ENCODE data around the gene PSME2.
"Not testable (repeated sequence)": the region's sequence is repeated elsewhere in the genome, so short reads cannot be mapped to it uniquely, and the experiment has no call there.

The PSME2 gene

DNA sequence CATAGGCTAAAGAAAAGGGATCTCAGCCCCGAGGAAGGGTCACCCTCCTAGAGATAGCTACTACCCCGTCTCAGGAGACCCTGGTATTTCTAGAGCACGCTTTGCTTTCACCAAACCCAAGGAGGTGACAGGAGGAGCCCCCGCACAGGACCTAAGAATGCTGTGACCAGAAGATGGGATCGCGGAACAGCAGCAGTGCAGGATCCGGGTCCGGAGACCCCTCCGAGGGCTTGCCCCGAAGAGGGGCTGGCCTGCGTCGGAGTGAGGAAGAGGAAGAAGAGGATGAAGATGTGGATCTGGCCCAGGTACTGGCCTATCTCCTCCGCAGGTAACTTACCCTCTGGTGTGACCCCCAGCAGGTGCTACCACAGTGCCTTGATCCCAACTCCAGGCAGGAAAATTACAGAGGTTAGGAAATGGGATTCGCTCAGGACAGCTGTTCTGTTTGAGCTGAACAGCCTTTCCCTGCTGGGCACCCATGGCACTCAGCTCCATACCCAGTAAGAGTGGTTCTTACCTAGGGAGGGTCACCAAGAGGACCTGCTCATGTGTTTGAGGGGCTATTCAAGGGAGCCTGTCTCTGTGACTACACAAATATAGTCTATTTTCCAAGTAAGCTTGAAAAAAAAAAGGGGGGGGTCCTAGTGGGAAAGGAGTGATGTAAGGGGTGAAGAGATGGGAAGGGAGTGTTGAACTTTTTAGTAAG, 30.8 kb downstream of the PSME2 start:
- in situ Hi-C loops (cut with MboI; ENCODE audit: low sequenced_read_pairs): no loop called here

DNA sequence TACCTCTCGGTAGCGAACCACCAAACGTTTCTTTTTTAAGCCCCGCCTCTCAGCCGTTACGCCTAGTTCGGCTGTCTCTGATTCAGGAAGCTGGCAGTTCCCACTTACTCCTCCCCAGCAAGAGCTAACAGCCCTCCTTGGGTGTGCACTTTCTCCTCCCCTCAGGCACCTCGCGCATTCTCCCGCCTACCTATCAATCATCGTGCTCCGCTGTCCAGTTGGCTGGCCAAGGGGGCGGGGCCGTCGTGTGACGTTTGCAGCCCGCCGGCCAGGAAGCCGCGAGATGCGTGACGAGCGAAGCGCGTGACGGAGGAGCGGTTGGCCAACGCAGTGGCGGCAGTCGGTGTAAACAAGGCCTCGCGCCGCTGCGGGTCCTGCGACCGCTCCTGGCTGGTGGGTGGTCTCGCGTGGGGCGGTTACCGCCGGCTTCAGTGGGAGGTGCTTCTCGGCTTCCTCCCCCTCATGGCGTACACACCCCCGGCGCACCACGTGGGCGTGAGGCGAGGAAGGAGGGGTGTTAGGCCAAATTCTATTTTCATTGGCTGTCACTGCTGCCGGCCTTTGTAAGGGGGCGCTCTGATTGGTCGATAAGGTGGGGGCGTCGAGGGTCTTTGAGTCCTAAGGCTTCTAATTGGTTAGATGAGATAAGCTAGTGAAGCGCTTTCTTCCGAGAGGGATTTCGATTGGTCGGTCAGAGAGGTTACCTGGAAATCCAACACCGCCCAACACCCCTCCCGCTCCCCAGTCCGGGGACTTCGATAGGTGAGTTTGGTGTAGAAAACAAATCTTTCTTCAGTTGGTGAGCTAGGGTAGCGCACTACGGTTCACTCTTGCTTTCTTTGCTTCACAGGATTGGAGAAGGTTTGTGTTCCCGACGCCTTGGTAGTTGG, 31.6 kb downstream of the PSME2 start, which contains the start of the genes DCAF11 and NRL:
DCAF11 (plus strand) TSS at position 246 of the 890 bp plus-strand sequence. CDS start 818 bp downstream, outside the sequence.
NRL (minus strand) TSS at position 418 of the 890 bp plus-strand sequence. CDS start 32,101 bp downstream, outside the sequence.
- in situ Hi-C loops (cut with MboI; ENCODE audit: low sequenced_read_pairs): no loop called here

DNA sequence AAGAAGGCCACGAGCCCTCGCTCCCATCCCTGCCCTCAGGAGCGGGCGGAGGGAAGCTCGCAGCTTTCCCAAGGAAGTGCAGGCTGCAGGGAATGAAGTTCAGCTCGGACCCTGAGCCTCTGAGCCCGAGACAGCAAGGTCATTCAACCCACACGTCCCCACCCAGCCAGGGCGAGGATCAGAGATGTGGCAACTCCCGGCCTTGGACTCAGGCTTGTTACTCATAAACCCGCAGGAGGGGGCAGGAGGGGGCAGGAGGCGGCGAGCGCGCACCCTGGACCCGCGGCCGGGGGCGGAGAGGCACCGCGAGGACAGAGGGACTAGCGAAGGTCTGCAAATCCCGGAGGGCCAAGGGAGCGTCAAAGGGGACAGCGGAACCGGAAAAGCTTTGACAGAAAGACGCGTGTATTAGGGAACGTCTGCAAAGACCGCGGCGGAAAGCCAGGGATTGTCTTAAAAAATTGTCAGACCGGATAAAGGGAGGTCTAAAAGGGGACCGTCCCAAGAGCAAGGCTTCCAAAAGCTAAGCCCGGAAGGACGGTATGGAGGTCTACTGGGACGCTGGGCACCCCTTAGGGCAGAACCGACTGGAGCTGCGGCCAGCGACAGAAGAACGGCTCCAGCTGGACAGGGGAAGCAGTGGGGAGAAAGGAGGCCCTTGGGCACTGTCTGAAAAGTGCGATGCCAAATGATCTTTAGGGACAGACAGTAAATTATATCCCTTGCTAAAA, 32.4 kb downstream of the PSME2 start:
- in situ Hi-C loops (cut with MboI; ENCODE audit: low sequenced_read_pairs): no loop called here

DNA sequence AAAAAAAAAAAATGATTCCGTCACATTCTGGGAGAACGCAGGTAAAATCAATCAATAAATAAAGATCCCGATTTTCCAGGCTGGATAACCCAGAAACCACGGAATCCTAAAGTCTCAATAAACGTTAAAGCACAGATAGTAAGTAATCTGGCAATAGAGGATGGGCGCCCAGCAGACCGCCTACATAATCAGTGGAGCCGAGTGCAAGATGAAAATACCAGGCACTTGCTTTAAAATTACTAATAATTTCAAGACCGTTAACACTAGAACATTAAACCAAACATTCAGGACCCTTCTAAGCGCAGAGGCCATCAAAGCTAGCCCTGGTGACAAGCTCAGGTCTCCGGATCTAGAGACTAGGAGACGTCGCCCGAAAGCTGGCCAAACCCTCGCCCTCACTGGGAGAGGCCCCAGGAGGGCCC, 33.0 kb downstream of the PSME2 start:
- in situ Hi-C loops (cut with MboI; ENCODE audit: low sequenced_read_pairs): no loop called here

DNA sequence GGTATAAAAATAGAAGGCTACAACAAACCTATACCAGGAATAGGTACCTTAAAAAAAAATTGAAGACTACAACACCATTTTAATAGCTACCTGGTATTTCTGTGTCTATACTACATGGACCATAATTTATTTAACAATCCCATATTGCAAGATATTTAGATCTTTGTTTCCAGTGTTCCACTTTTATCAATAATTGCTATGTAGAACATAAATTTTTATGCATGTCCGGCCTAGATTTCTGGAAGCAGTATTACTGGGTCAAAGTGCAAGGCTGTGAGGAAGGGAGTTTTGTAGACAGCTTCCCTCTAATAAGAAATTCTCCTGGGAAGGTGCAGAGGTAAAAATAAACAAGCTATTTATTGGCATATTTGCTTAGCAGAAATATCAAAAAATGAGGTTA, 35.9 kb downstream of the PSME2 start:
- in situ Hi-C loops (cut with MboI; ENCODE audit: low sequenced_read_pairs): no loop called here

DNA sequence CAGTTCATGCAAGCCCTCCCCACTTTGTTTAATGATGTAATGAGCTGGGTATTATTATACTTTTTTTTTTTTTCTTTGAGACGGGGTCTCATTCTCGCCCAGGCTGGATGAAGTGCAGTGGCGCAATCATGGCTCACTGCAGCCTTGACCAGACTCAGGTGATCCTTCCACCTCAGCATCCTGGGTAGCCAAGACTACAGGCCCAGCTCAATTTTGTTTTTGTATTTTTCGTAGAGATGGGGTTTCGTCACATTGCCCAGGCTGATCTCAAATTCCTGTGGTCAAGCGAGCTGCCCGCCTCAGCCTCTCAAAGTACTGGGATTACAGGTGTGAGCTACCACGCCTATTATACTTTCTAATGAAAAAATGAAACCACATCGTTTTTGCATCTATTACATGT, 36.4 kb downstream of the PSME2 start:
- in situ Hi-C loops (cut with MboI; ENCODE audit: low sequenced_read_pairs): no loop called here

DNA sequence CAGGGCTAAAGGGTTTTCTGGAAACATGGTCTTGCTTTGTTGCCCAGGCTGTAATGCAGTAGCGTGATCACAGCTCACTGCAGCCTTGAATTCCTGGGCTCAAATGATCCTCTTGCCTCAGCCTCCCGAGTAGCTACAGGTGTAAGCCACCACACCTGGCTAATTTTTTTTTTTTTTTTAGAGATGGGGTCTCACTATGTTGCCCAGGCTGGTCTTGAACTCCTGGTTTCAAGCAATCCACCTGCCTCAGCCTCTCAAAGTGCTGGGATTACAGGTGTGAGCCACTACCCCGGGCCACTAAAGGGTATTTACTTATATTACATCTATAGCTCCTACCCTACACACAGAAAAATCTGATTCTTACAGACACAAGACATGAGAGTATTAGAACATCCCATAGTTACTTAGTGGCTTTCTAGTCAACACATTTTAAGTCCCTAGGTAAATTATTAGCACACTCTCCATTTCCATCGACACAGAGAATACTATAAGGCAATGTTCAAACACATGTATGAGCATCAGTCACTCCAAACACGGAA, 38.0 kb downstream of the PSME2 start:
- in situ Hi-C loops (cut with MboI; ENCODE audit: low sequenced_read_pairs): no loop called here

DNA sequence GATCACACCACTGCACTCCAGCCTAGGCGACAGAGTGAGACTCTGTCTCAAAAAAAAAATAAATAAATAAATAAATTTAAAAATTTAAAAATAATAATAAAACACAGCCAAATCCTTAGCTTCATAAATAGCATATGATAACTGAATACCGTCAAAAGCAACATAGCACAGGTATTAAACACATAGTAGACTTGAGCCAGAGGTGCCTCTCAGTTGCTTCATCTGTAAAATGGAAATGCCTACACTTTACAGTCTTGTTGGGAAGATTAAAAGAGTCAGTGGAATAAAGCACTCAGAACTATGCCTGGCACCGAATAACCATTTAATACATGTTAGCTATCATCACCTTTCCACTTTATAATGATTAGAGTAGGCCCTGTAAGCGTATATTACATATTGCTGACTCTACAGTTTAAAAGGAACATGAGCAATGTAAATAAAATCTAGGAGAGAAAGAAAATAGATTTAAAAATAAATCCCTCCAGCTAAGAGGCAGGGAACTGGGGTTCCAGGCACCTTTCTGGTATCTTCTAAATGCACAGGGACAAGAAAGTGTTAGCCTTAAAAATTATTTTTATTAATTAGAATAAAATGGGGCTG, 39.6 kb downstream of the PSME2 start:
- in situ Hi-C loops (cut with MboI; ENCODE audit: low sequenced_read_pairs): no loop called here

DNA sequence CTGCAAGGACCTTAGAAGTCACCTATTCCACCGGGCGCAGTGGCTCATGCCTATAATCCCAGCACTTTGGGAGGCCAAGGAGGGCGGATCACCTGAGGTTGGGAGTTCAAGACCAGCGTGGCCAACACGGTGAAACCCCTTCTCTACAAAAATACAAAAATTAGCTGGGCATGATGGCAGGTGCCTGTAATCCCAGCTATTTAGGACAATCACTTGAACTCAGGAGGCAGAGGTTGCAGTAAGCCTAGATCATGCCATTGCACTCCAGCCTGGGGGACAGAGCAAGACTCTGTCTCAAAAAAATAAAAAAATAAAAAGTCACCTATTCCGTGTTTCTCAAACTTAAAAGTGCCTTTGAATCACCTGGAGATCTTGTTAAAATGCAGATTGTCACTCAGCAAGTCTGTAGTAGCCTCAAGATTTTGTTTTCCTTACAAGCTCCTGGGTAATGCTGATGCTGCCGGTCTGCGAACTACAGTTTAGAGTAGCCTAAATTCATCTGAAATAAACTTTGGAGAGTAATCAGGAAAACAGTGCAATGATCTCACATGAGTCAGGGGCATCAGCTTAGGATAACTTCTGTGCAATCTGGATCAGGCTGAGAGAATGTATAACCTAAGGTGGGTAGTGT, 40.7 kb downstream of the PSME2 start:
- in situ Hi-C loops (cut with MboI; ENCODE audit: low sequenced_read_pairs): not testable (repeated sequence)

DNA sequence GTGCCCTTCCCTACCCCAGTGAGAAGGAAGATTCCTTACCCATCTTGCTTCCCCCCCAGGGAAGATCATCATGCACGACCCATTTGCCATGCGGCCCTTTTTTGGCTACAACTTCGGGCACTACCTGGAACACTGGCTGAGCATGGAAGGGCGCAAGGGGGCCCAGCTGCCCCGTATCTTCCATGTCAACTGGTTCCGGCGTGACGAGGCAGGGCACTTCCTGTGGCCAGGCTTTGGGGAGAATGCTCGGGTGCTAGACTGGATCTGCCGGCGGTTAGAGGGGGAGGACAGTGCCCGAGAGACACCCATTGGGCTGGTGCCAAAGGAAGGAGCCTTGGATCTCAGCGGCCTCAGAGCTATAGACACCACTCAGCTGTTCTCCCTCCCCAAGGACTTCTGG, 43.0 kb downstream of the PSME2 start:
- in situ Hi-C loops (cut with MboI; ENCODE audit: low sequenced_read_pairs): no loop called here

DNA sequence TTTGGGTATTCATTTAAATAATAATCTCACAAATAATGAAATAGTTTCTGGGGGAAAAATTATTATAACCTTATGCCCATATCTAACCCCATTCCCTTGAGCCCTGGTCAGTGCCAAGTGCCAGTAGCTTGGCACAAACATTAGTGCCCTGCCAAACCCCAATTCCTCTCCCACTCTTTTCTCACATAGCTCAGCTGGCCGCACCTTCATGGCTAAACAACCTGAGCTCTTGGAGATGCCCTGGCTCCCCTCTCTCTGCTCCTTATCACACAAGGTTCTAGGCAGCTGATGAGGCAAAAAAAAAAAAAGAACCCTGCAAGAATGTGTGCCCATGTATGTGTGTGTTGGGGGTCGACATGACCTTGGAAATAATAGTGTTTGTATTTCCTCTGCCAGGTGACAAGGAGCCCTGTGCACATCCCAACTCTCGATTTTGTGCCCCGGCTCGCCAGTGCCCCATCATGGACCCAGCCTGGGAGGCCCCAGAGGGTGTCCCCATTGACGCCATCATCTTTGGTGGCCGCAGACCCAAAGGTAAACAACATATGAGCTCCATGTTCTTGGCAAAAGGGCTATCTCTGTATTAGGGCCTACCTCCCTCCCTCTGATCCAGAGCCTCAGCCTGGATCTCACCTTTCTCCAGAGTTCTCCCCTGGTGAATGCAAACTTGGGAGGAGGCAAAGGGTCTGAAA, 43.9 kb downstream of the PSME2 start:
- in situ Hi-C loops (cut with MboI; ENCODE audit: low sequenced_read_pairs): no loop called here

DNA sequence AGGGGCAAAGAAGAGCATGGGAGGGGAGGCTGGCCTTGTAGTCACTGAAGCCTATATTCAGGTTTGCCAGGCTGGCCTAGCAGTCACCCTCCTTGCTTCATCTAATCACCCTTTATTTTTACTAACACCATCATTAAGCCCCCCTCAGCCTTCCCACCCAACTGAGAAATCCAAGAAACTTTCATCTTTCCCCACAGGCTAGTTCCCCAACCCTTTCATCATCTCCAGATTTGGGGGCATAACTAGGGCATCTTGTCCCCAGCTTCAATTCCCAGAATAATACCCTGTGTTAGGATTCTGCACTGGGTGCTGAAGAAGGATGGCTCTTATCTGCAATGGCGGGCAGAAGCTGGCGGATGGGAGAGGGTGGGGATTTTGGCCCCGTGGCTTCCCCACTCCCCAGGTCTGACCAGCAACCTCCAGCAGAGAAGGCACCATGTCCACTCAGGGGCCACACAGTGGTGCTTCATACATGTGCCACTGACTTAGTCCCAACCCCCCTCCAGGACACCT, 45.4 kb downstream of the PSME2 start:
- in situ Hi-C loops (cut with MboI; ENCODE audit: low sequenced_read_pairs): no loop called here

DNA sequence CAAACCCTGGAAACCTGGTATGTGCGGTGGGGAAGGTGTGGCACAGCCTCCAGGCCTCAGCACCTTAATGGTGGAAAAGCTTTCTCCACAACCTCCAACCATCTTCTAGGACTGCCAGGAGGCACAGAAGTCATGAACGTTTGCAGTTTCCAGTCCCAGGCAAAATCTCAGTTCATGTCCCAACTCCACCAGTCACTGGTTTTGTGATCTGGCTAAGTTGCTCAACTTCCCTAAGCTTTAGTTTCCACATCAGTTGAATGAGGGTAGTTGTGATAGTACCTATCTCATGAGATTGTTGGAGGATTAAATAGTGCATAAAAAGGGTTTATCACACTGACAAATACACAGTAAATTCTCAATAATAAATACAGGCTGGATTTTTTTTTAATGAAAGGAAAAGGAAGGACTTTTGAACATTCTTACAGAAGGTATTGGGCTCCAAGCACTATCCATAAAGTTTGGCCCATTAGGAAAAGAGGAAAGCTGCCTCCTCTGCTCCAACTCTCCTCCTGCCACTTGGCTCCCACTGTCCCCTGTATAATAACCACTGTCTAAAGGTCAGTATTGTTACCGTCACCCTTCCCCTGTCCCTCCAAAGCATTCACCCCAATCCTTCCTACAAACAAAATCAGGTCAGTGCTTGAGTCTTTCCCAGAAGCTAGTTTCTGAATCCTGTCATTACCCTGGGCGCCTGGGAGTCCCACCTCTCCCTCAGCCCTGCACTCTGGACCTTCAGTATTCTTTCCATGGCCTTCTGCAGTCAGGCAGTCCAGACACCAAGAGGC, 46.0 kb downstream of the PSME2 start:
- in situ Hi-C loops (cut with MboI; ENCODE audit: low sequenced_read_pairs): no loop called here

DNA sequence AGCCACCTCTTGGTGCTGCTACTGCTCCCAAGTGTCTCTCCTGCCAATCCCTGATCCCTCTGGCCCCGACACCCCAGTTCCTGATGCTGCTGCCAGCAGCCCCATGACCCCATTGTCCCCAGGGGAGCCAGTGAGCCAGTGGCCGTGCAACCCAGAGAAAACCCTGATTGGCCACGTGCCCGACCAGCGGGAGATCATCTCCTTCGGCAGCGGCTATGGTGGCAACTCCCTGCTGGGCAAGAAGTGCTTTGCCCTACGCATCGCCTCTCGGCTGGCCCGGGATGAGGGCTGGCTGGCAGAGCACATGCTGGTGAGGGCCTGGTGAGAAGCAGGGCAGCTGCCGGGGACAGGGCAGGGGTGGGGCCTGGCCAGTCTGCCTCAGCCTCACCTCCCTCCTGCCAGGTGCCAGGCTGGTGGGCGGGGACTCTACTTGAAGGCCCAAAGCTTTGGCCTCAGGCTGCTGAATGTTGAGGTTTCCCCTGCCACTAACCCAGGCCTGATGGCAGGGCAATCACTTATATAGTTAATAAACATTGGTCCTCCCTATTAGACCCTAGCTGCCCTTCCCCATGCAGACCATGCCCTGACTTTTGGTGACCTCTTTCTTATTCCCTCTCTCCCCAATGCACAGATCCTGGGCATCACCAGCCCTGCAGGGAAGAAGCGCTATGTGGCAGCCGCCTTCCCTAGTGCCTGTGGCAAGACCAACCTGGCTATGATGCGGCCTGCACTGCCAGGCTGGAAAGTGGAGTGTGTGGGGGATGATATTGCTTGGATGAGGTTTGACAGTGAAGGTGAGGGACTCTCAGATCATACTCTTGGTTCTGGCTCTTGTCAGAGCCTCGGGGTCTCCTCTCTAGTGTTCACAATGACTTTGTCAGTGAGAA, 47.2 kb downstream of the PSME2 start:
- in situ Hi-C loops (cut with MboI; ENCODE audit: low sequenced_read_pairs): no loop called here

DNA sequence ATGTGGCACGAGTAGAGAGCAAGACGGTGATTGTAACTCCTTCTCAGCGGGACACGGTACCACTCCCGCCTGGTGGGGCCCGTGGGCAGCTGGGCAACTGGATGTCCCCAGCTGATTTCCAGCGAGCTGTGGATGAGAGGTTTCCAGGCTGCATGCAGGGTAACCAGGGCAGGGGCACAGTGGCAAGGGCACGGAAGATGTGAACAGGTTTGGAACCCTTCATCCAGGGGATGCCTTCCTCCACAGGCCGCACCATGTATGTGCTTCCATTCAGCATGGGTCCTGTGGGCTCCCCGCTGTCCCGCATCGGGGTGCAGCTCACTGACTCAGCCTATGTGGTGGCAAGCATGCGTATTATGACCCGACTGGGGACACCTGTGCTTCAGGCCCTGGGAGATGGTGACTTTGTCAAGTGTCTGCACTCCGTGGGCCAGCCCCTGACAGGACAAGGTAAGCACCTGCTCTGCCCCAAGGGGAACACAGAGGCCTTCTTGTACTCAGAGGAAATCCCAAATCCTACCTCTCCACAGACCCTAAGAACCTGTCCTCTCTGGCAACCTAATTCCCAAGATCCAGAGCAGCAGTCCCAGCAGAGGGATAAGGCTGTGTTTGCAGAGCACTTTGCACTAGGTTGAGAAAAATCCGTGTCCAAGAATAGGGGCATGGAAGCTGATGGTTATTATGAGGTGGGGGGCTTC, 48.0 kb downstream of the PSME2 start:
- in situ Hi-C loops (cut with MboI; ENCODE audit: low sequenced_read_pairs): no loop called here

DNA sequence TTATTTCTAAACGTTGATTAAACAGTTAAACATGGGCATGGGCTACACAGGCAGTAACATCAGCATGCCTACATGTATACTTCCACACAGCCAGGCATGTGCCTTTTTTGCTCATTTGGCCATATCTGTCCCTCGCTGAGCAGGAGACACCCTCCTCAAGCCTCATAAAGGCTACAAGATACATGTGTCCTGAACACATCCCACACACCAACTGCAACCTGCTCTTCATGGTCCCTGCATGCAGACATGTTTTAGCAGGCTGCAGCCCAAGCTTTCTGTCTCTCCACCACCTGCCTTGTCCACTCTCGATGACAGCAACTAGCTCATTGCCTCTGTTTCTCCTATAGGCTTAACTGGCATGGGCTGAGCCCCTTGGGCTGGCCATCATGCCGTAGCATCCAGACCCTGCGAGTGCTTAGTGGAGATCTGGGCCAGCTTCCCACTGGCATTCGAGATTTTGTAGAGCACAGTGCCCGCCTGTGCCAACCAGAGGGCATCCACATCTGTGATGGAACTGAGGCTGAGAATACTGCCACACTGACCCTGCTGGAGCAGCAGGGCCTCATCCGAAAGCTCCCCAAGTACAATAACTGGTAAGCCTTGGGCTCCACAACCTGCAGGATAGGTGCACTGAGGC, 49.7 kb downstream of the PSME2 start:
- in situ Hi-C loops (cut with MboI; ENCODE audit: low sequenced_read_pairs): no loop called here

All from HL-60/S4 treated with phorbol 12-myristate 13-acetate at 8.2 ng/mL for 4 days and 3 days (cell line).